Ovary (tissue), 3 donors: ENCODE data around the gene XYLT1.

ENCODE experiments used
- CTCF ChIP-seq, 3 donors: fragments of 450-650 bp in 2 of 3; fragments of 200-600 bp in 1 of 3; IDR thresholded peaks; one replicate each; pipeline versions ENCODE4 v1.5.1 to v1.8.0; 2016 to 2022; ENCODE audit warnings: antibody characterized with exemption in 3 of 3, mild to moderate bottlenecking in 1 of 3
- EP300 ChIP-seq: sonication (generic); formaldehyde crosslinking; IDR thresholded peaks from one replicate; pipeline ENCODE4 v1.6.1; 2017; ENCODE audit warnings: antibody characterized with exemption
- POLR2A ChIP-seq: fragments of 450-650 bp; IDR thresholded peaks from one replicate; pipeline ENCODE4 v1.6.1; 2017; ENCODE audit warnings: antibody characterized with exemption, mild to moderate bottlenecking, moderate library complexity
- donor health status: DM: no; HTN: no; CAD: no.

- TF ChIP-seq CTCF (IDR thresholded peaks at IDR 0.05) (no peak), POLR2A (no peak), EP300 (no peak)
These were observed 105.6 kb downstream of the XYLT1 start for GRCh38 chr16:17365211-17365541.
